ENCODE data around the gene DDI1. TPM values are rescaled to one million over a fixed set of nuclear protein-coding genes. Genes with fewer than 3 reads are reported as not detected.

DDI1 gene
- total RNA-seq, 4 donors from 2014 or later, result not detected

DNA sequence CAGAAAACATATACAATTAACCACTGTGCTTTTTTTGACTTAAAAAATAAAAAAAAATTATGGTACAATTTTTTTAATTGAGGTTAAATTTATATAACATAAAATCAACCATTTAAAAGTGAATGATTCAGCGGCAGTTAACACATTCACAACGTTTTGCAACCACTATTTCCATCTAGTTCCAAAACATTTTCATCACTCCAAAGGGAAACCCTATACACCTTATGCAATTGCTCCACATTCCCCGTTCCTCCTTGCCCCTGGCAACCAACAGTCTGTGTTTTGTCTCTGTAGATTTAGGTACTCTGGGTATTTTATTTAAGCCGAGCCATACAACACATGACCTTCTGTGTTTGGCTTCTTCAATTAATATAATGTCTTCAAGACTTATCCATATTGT lies 15.3 kb downstream of the DDI1 start:
- TF ChIP-seq, protein P1, sequence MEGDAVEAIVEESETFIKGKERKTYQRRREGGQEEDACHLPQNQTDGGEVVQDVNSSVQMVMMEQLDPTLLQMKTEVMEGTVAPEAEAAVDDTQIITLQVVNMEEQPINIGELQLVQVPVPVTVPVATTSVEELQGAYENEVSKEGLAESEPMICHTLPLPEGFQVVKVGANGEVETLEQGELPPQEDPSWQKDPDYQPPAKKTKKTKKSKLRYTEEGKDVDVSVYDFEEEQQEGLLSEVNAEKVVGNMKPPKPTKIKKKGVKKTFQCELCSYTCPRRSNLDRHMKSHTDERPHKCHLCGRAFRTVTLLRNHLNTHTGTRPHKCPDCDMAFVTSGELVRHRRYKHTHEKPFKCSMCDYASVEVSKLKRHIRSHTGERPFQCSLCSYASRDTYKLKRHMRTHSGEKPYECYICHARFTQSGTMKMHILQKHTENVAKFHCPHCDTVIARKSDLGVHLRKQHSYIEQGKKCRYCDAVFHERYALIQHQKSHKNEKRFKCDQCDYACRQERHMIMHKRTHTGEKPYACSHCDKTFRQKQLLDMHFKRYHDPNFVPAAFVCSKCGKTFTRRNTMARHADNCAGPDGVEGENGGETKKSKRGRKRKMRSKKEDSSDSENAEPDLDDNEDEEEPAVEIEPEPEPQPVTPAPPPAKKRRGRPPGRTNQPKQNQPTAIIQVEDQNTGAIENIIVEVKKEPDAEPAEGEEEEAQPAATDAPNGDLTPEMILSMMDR (IDR thresholded peaks at IDR 0.05), result no peak
- no peak for ATAC-seq (ENCODE audit: low FRiP score)
- DNase-seq (ENCODE audit: low spot score), result no peak

DNA sequence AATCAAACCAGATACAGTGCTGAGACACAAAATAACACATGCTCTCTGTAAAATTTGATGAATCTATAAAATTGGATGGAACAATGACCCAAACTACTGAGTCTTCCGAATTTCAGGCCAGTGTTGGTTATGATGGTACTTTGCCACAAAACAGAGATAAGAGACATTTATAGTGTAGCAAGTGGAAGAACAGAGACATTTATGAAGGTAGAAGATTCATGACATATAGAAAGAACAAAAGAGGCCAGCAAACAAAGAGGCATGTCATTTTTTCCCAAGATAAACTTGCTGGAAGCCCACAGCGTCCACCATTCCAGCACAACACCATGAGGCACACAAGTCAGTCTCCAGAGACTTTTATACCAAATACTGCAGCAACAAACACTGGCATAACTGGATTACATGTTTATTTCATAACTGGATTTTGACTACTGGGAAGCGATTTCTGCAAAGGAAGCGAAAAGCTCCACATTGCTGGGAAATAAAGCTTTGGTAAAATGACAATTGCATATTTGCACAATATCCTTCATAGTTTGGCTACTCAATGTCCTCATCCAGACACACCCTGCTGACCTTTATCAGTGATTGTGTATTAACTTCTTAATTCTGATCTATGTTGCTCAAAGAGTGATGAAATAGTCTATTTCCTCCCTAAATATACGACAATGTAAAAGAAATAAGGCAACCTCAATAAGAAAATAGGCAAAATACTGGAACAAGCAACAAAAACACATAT lies 17.5 kb downstream of the DDI1 start:
- ATAC-seq (ENCODE audit: low FRiP score) (no peak), DNase-seq (ENCODE audit: low spot score) (no peak)
- TF ChIP-seq, protein P1 (IDR thresholded peaks at IDR 0.05), result no peak

DNA sequence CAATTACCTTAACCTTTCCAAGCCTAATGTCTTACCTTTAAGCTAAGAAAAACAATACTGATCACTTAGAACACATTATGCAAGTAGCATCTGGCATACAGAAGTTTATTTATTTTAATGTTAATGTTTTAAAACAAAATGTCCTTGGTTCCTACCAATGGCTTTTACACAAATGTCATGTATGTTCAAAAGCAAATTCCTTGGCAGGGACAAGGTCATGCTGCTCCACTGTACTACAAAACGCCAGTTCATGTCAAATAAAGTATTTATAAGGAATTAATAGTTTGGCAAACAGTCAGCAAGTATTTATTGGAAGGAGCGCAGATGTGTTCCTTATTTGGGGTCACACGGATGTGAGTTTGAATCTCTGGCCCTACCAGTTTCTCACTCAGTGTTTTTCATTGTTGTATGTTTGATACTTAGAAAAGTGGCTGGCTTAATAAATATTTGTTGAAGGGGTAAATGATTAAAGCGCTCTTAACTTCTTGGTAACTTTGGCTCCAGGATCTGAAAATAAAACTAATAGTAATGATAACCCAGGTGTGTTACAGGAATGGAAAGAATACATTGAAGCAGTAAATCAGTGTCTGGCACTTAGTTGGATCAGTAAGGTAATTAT lies 18.6 kb downstream of the DDI1 start:
- TF ChIP-seq, protein P1 (IDR thresholded peaks at IDR 0.05), result no peak
- DNase-seq (ENCODE audit: low spot score), result no peak
- ATAC-seq (ENCODE audit: low FRiP score), result no peak

DNA sequence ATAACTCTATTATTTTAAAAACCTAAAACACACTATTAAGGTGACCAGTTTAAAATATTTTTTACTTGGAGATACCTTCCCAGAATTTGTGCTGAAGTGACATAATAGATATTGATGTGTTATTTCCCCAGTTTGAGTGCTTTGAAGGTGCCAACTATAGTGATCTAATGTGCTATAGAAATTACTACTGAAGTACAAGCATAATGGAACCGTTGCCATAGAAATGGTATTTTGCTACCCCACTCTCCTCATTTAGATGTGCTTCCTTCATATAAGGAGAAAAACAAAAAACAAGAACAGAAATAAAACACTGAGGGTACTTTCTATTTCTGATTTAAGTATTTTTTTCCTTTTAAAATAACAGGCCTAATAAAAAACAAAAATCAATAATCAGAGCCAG lies 19.2 kb downstream of the DDI1 start:
- ATAC-seq (ENCODE audit: low FRiP score), result no peak
- DNase-seq (ENCODE audit: low spot score), result no peak
- TF ChIP-seq, protein P1 (IDR thresholded peaks at IDR 0.05), result no peak

DNA sequence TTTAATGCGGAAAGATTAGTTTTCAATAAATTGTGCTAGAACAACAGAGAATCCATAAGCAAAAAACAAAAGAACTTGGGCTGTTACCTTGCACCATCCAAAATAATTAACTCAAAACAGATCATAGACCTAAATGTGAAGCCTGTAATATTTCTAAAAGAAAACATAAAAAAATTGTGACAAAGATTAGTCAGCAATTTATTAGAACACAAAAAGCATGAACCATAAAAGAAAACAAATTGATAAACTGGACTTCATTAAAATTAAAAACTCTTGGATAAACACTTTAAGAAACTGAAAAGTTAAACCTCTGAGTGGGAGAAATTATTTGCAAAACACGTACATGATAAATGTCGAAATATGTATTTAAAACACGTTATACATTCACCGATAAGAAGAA lies 21.5 kb downstream of the DDI1 start:
- DNase-seq (ENCODE audit: low spot score), result no peak
- TF ChIP-seq, protein P1 (IDR thresholded peaks at IDR 0.05), result no peak
- ATAC-seq (ENCODE audit: low FRiP score), result no peak

DNA sequence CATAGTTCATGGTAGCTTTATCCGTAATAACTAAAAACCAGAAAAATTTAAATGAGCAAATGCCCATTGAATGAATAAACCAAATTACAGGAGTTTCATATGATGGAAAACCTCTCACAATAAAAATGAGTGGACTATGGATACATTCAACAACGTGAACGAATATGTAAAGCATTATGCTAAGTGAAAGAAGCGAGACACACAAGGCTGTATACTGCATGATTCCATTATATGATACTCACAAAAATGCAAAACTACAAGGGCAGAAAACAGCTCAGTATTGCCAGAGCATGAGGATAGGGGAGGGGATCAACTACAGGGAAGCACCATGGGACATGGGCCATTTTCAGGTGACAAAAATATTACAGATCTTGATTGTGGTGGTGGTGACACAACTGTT lies 22.2 kb downstream of the DDI1 start:
- DNase-seq (ENCODE audit: low spot score), result no peak
- ATAC-seq (ENCODE audit: low FRiP score), result no peak
- TF ChIP-seq, protein P1 (IDR thresholded peaks at IDR 0.05), result no peak
